ENCODE results near the gene SLC36A4.
A peak's percentile ranks its signal among the peaks of the same experiment; 100 is the strongest.
"Not testable (repeated sequence)": the region's sequence is repeated elsewhere in the genome, so short reads cannot be mapped to it uniquely, and the experiment has no call there.

SLC36A4 gene

DNA sequence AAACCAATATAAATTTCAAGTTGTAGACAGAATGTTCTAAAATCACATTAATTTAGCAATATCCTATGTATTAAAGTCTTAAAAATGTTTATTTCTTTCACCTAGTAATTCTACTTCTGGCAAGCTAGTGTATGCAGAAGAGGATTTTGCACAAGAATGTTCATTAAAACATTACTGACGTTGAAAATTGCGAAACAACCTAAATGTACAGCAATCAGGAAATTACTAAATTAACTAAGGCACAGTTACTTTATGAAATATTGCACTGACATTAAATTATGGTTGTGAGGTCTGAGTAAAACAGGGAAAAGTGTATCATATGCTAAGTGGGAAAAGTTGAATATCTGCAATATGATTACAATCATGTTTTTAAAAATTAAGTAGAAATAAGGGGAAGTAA, 4.1 kb downstream of the SLC36A4 start:
- DNase-seq: no peak

DNA sequence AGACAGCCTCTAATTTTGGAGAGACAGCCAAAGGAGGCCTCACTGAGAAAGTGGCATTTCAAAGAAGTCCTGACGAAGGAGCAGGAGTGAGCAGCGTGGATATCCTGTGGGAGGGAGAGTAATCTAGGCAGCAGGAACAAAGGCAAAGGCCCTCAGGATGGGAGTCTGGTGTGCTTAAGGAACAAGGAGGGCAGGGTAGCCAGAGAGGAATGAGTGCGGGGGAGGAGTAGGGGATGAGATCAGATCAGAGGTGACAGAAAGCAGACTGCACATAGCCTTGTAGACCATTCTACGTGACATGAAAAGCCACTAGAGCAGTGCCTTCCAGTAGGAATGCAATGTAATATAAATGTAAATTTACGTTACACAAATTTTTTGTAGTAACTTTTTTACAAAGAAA, 5.6 kb downstream of the SLC36A4 start:
- no peak for DNase-seq

- DNase-seq: no peak
Measured at GRCh38 chr11:93189462-93189861, 8.3 kb downstream of the SLC36A4 start.

- DNase-seq: no peak
Measured at GRCh38 chr11:93188726-93189125, 9.1 kb downstream of the SLC36A4 start.

GRCh38 chr11:93187290-93187689, 10.5 kb downstream of the SLC36A4 start:
- DNase-seq: no peak

DNA sequence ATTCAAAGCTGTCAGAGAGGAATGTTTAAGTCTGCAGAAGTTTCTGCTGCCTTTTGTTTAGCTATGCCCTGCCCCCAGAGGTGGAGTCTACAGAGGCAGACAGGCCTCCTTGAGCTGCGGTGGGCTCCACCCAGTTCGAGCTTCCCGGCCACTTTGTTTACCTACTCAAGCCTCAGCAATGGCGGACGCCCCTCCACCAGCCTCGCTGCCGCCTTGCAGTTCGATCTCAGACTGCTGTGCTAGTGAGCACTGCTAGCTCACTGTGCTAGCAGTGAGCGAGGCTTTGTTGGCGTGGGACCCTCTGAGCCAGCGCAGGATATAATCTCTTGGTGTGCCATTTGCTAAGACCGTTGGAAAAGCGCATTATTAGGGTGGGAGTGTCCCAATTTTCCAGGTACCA, 19.9 kb downstream of the SLC36A4 start:
- not testable (repeated sequence) for DNase-seq

DNA sequence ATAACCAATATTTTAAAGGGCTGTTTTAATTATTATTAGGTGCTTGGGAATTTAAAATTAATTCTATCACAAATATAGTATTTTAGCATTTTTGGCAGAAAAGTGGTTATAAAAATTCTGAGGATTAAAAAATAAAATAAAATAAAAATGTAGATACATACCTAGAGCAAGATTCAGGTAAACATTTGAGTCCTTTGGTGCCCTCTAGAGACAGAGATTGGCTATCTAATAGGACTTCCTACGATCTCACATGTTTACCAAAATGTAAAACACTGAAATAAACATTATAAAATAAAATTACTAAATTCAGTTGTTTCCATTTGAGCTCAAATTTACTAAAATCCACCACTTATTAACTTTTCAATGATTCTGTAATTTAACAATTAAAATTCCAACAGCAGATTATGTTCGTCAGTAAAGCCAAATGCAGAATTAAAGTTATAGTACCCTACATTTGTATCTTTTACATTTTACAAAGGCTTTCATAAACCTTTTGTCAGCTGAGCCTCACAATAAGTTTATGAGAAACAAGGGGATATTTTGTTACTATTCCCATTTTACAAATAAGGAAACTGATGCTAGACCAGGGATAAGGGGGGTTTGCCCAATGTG, 27.7 kb downstream of the SLC36A4 start:
- DNase-seq: no peak

DNA sequence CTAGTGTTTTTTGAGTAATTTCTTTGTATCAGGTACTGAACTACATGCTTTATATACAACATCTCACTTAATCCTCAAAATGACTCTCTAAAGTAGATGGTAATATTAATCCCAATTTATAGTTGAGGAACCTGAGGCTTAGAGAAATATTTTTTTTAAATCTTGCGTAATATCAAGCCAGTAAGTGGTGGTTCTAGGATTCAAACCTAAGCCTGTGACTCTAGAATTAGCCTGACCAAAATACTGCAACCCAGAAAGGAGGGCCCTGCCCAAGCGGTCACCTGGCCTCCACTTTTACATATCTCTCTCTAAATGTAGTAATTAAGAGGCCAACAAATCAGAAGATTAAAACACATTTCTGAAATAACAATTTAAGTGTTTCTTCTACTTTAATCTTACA, 28.6 kb downstream of the SLC36A4 start:
- no peak for DNase-seq

DNA sequence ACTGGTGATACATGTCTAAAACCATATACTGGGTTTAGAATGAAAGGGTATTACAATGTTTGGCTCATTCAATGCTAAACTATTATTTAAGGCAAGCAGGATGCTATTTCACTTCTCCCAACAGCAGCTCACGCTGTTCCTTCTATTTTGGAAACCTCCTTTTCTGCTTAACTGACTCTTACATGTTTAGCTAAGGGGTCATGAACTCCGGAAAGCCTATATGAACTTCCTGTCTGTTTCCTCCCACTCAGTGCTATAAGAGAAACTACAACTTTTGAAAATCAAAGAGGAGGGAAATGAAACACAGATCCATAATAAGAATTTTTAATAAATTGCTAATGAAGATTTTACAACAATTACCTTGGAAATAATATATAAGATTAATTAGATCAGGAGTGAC, 30.9 kb downstream of the SLC36A4 start:
- no peak for DNase-seq

DNA sequence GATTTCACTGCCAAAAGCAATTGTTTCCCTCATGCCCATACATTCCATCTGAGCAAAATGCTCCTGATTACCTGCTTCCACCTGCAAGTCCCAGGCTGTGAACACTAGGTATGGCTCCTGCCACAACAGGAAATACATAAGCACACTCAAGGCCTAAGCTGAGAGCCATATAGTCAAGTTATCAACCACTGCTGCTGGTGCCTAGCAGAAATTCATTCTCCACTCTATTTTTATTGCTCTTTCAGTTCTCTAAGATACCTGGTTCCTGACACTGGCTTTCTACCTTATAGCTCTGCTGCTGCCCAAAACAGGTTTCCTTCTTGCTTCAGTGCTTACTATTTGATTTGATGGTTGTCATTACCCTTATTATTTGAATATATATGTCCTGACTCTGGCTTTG, 31.6 kb downstream of the SLC36A4 start:
- DNase-seq: no peak

GRCh38 chr11:93160808-93161207, 37.0 kb downstream of the SLC36A4 start:
- no peak for DNase-seq

GRCh38 chr11:93160156-93160555, 37.6 kb downstream of the SLC36A4 start:
- no peak for DNase-seq

DNA sequence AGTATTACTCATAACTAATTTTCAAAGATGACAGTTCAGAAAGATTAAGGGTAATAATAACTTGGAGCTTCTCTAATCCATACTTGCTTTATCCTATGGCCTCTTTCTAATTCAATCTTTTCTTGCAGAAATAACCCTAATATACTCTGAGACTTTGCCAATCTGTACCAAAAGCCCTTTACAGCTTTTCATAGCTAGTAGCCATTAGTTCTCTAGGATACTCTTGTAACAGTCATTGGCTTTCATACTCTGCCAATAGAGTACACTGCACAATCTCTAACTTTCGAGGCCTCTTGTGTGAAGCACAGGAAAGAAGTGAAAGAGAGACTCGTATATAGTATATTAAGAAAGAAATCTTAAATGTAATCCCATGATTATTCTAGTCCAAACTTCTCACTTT, 38.1 kb downstream of the SLC36A4 start:
- no peak for DNase-seq

- no peak for DNase-seq
Measured at GRCh38 chr11:93155738-93156137, 42.1 kb downstream of the SLC36A4 start.

DNA sequence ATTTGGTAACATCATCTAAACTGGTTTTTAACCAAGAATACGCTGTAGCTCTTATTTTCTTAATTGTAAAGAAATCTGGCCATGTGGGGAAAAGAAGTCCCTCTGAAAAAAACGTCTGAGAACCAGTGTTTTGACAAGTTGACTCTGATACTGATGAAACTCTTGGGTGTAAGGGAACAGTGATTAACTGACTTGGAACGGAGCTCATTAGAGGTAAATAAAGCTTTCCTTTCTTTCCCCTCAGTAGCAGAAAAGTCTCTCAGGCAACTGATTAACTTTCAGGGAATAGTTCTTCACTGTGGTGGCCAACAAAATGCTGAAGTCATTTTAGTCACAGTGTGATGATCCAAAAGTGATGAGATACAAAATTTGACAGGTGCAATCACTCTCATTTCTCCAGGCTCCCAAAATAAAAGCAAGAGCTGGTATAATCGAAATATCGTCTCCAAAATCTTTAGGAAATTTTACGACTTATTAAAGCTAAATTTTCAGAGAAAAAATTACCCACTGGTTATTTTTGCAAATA, 52.3 kb downstream of the SLC36A4 start:
- DNase-seq: no peak

GRCh38 chr11:93143800-93144199, 54.0 kb downstream of the SLC36A4 start:
- DNase-seq: peak in 1 of 5 donors; percentile 52

DNA sequence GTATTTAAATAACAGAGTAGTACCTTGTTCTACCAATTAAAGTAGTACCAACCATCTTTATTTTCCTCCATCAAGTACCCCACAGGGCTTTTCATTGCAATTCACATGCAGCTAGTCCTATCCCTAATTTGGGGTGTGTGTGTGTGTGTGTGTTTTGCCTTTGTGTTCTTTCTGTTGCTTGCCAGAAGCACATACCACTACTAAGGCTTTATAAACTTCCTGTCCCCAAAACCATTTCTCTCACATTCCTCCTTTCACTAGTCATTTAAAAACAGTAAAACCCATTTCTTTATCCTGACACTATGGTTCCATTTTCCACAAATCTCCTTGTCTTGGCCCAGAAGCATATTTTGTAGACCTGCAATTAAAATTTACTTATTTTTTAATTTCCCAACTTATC, 54.6 kb downstream of the SLC36A4 start:
- no peak for DNase-seq

GRCh38 chr11:93133488-93134109, 64.2 kb downstream of the SLC36A4 start:
- no peak for DNase-seq

DNA sequence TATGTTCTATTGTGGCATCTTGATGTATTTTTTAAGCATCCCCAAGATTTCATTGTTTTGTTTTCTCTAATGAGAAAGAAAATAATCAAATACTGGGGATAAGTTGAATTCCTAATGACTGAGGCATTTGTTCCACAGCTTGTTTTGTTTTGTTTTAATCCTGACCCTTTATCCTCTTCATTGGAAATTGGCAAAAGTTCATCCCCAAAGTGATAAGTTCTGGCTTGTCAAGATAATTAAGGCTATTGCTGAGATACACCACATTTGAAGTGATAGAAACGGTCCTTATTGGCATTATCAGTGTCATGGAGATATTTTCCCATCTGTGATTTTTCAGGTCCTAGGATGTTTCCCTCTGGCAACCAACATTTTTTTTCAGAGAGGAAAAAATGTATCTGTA, 65.0 kb downstream of the SLC36A4 start:
- DNase-seq: no peak

- DNase-seq: no peak
Measured at GRCh38 chr11:93131709-93132108, 66.1 kb downstream of the SLC36A4 start.

- no peak for DNase-seq
Measured at GRCh38 chr11:93128574-93128973, 69.2 kb downstream of the SLC36A4 start.

DNA sequence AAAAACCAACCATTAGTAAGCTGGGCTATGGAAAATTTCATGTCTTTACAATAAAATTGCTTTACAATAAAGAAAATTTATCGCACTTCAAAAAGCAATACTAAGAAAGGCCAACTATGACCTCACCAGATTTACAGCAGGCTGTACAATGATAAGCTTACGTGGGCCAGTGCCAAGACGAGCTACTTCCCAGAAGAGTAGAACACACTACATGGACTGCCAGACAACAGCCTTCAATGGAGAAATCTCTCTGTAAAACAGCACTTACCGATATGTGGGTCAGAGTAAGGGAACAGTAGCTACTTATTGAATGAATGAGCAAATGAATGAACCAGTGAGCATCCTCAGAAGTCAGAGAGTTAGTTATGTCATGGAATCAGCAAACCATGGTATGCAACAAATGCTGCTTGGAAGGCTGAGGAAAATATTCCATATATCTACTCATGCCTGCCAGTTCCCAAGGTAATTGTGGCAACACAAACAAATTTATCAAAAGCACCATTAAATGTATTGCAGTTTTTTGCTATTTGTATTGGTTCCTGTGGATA, 74.4 kb downstream of the SLC36A4 start:
- no peak for DNase-seq

DNA sequence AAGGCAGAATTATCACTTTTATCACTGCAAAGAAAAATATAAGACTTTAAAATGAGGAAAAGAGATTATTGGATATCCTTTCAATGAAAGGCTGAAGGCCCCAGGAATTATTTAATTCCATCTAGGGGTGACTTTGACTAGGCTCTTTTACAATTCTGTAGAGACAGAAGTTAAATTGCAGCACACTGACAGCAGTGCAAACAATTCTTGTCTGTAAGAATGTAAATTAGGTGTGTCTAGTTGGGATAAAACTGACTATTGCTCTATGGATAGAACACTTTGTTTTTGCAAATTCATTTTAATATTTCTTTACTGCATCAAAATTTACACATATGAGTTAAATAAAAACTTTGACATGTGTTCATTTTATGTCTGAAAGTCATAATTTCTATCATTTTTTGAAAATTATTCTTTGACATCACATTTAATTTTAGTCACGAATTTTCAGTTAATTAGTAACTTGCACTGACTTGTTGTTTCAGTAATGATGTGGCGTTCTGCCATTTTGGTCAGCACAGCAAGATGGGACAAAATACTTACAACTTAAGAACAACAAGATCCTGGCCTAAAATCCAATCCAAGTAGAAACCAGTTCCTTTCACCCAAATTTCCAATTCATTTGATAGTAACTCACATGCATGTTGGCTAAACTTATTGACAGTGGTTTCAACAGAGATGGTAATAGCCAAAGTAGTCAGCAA, 75.1 kb downstream of the SLC36A4 start:
- DNase-seq: no peak

- DNase-seq: no peak
Measured at GRCh38 chr11:93118276-93118675, 79.5 kb downstream of the SLC36A4 start.

All from T-helper 1 cell (primary cell).